HG03432 (cell line): ENCODE measurements around the gene TMEM62.

ENCODE experiments used
- ATAC-seq: cut with Tn5 transposase; IDR thresholded peaks from one replicate; pipeline ENCODE4 v1.9.1; 2021; ENCODE audit warnings: mild to moderate bottlenecking, moderate library complexity; ENCODE audit not compliant: unreplicated experiment

Gene TMEM62

DNA sequence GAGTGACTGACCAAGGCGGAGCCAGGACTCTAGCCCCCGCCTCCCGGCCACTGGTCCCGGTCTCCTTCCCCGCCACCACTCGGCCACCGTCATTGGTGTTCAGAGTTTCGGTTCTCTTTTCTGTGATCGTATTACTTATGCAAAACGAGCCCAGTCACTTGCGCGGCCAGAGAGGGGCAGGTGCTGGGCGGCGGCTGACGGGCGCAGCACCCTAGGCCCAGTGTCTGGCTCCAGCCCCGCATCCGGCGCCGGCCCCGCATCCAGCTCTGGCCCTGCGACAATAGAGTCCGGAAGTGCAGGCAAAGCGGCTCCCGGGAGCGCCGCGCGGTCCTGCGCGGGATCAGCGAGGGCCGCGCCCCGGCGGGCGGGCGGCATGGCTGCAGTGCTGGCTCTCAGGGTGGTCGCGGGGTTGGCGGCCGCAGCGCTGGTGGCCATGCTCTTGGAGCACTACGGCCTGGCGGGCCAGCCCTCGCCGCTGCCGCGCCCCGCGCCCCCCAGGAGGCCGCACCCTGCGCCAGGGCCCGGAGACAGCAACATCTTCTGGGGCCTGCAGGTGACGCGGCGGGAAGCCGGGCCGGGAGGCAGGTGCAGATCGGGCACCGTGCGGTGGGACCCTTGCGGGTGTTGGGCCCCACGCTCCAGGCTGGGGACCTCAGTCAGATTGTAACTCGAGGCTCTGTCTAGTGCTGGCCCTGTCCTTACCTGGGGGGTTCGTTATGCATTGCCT lies at the start of gene TMEM62:
TMEM62 (plus strand) TSS at position 157 of the 727 bp plus-strand sequence; CDS start at position 374, 217 bp downstream.
- peak; percentile 90 for ATAC-seq

GRCh38 chr15:43085921-43086320 lies 47.5 kb upstream of the TMEM62 start:
- ATAC-seq, result no peak

- no peak for ATAC-seq
These were observed 46.8 kb upstream of the TMEM62 start for GRCh38 chr15:43086551-43086950.

DNA sequence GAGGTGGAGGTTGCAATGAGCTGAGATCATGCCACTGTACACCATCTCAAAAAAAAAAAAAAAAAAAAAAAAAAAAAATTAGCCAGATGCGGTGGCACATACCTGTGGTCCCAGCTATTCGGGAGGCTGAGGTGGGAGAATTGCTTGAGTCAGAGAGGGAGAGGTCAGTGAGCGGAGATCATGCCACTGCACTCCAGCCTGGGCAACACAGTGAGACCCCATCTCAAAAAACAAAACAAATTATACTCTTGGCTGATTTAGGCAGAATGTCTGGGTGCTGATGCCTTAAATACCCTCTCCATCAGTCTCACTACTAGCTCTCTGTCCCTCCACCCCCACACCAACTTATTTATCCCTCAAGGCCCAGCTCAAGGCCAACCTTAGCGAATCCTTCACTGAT lies 41.5 kb upstream of the TMEM62 start:
- ATAC-seq, result no peak

GRCh38 chr15:43093026-43093425 lies 40.4 kb upstream of the TMEM62 start:
- no peak for ATAC-seq

DNA sequence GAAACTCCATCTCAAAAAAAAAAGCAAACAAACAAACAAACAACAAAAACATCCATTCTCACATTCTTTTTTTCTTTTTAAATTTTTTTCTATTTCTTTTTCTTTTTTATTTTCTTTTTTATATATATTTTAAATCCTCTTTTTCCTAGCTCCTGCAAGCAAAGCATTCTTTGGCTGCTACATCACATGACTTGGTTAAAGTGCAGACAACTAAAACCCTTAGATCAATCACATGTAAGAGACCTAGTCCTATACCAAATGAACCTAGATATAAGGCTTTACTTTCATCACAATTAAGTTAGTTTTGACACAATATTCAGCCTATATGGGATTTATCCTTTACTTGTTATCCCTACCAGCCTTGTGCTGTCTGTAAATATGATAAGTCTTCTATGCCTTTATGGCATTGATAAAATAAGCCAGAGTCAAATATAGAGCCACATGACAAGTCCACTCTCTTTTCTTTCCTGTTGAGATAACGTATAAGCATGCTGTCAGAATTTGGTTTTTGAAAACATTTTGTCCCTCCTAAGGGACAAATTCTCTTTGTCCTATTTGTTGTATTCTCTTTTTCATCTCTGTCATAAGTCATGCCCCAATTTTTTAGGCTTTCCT lies 38.9 kb upstream of the TMEM62 start:
- no peak for ATAC-seq

DNA sequence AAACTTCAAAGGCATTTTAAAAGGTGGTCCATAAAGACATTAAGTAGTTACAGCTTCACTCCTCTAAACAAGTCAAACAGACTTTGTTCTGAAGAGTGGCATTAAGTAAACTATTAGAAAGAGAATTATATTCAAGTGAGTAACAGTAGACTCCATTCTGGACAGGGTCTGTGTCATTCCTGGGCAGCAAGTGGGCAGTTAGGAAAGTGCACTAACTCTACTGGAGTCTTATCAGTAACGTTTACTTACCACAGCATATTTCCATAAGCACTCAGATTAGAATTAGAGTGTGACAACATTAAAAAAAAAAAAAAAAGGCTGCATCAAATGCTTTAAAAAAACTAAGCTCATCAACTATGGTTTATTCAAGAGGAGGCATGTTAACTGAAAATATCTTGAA lies 38.1 kb upstream of the TMEM62 start:
- no peak for ATAC-seq

DNA sequence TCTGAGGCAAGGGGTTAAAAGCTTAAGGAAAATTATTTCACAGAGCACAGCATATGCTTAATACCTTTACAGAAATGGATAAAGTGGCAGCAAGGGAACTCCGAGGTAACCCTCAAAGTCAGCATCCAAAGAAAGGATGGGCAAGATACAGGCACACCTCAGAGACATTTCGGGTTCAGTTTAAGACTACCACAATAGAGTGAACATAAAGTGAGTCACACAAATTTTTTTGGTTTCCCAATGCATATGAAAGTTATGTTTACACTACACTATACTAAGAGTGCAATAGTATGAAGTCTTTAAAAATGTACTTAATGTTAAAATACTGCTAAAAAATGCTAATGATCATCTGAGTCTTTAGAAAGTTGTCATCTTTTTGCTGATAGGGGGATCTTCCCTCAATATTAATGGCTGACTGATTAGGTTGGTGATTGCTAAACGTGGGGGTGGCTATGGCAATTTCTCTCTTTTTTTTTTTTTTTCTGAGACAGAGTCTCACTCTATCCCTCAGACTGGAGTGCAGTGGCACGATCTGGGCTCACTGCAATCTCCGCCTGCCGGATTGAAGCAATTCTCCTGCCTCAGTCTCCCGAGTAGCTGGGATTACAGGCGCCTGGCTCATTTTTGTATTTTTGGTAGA lies 37.6 kb upstream of the TMEM62 start:
- no peak for ATAC-seq

- ATAC-seq, result no peak
These were observed 37.0 kb upstream of the TMEM62 start for GRCh38 chr15:43096411-43096810.

DNA sequence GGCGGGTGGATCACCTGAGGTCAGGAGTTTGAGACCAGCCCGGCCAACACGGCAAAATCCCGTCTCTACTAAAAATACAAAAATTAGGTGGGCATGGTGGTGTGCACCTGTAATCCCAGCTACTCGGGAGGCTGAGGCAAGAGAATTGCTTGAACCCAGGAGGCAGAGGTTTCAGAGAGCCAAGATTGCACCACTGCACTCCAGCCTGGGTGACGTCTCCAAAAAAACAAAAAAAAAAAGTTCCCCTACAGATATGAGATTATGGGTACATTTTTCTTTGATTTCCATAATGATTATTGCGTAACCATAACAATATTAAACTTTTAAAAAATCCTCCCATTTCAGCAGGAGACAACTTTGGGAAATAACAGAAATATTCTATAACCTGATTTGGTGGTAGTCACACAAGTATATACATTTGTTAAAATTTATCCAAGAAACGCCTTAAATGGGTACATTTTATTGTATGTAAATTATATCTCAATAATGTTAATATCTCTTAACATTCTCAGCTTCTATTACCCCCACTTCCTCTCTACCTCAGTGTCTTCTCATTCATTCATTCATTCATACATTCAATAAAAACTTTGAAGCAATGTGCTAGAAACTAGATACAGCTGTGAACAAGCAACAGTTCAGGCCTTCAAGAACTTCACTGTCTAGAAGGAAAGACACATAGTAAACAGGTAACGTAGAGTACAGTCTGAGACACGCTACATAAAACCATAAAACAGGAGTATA lies 34.1 kb upstream of the TMEM62 start:
- no peak for ATAC-seq

DNA sequence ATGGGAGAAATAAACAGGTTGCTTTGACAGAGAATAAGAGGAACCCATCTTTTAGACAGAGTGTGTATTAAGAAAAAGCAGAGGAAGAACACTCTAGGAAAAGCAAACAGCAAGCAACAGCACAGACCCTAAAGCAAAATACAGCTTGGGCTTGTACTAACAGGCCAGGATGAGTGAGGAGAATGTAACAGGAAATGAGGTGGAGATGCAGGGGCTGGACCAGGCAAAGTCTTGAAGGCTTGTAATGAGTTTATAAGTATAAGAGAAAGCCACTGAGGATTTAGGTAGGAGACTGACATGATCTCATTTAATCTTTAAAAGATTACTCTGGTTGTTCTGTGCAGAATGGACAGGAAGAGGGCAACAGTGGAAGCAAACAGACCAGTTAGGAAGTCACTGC lies 32.4 kb upstream of the TMEM62 start:
- no peak for ATAC-seq

DNA sequence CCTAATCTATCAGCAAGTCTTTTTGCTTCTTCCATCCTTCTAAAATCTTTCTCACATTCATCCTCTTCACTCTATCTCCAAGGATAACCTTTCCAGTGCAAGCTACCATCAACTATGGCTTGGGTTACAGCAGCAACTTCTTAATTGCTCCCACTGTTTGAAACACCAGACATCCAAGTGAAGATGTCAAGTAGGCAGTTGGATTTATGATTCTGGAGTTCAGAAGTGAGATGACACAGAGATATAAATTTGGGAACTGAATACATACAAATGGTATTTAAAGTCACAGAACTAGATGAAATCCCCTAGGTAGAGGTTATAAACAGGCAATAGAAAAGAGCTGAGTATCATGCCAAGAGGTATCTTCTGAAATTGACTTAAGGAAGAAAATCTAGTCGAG lies 31.2 kb upstream of the TMEM62 start:
- ATAC-seq, result no peak

GRCh38 chr15:43103907-43104306 lies 29.5 kb upstream of the TMEM62 start:
- no peak for ATAC-seq

- ATAC-seq, result no peak
These were observed 29.0 kb upstream of the TMEM62 start for GRCh38 chr15:43104426-43104825.

DNA sequence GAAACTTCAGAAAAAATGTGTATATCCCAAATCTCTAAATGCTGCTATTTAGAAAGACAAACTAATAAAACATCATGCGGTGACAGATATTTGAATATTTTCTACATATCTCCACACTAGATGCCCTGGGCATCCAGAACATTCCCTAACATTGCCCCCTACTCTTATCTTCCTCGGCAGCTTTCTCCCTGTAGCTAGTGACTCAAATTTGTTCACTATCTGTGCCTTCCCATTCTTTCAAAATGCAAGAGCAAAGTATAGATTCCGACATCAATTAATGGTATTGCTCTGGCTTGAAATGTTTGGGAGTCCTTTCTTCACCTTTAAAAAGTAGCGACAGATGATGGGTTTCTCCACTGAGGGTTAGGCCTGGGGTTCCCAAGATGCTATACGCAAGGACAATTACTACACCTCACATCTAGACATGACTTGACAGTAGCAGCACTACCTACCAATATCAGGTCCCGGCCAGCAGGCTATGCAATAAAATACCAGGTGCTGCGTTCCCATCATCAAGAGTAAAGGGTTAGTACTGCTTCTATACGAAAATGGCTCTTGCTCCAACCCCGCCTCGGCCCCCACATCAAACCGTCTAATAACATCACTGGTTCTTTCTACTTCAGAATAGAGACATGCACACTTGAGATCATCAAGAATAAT lies 28.2 kb upstream of the TMEM62 start:
- ATAC-seq, result peak; percentile 9

DNA sequence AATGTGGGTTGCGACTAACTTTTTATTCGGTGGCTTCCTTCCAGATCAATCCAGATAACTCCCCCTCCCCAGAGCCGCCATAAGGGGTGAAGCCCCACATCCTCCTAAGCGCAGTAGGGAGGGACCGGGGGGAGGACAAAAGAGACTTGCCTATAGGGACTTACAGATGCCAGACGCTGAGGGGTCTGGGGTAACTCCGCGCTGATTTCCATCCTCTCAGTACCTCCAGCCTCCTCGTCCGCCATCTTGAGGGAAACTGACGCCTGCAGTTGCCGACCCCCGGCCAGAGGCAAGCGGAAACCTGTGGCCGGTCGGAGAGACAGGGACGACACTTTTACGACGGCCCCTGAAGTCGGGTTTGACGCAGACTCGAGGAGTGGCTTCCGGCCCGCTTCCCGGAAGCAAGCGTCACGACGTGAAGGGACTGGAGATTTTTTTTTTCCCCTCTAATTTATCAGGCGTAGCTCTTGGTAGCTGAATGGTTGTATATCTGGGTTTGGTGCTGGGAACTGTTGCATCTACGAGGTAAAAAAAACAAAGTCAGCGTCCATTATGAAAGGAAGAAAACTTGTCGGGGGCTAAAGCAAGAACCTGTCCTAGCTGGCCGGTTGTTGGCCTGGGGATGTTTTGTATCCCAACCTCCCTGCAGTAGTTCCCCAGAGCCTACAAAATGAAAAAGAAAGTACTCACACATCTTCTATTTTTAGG lies 27.5 kb upstream of the TMEM62 start, which contains the start of gene UBR1:
UBR1 (minus strand) TSS at position 261 of the 708 bp plus-strand sequence; CDS start at position 245, 16 bp downstream.
- ATAC-seq, result peak; percentile 91

- ATAC-seq, result no peak
These were observed 26.9 kb upstream of the TMEM62 start for GRCh38 chr15:43106486-43106829.

GRCh38 chr15:43107751-43108150 lies 25.6 kb upstream of the TMEM62 start:
- ATAC-seq, result no peak

DNA sequence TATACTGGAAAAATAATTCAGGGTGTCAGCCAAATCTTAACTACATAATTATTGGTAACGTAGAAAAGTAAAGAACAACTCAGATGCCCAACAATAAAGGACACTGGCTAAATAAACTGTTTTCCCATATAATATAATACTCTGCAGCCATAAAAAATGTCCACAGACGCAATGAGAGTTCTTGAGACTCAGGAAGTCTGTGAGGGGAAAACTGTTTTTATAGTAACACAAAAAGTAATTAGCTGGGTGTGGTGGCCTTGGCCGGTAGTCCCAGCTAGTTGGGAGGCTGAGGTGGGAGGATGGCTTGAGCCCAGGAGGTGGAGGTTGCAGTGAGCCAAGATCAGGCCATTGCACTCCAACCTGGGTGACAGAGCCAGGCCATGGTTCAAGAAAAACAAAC lies 22.0 kb upstream of the TMEM62 start:
- no peak for ATAC-seq

- no peak for ATAC-seq
These were observed 15.1 kb upstream of the TMEM62 start for GRCh38 chr15:43118286-43118685.
